Measurements from ENCODE around the gene PDP2.

The PDP2 gene

GRCh38 chr16:66880288-66881013, at the start of gene PDP2:
TSS of gene PDP2 (plus strand) at chr16:66880515. CDS start at chr16:66884285, 3,770 bp downstream.
- peak; percentile 89 to 90 for DNase-seq

- no peak for DNase-seq
Observed at GRCh38 chr16:66832190-66832589, 48.1 kb upstream of the PDP2 start.

- no peak for DNase-seq
Observed at GRCh38 chr16:66832661-66833305, 47.5 kb upstream of the PDP2 start.

- DNase-seq: no peak
Observed at GRCh38 chr16:66834746-66835145, 45.6 kb upstream of the PDP2 start.

- DNase-seq: no peak
Observed at GRCh38 chr16:66840883-66841282, 39.4 kb upstream of the PDP2 start.

GRCh38 chr16:66841366-66841765, 38.9 kb upstream of the PDP2 start:
- no peak for DNase-seq

GRCh38 chr16:66842765-66843164, 37.5 kb upstream of the PDP2 start:
- no peak for DNase-seq

GRCh38 chr16:66843191-66843590, 37.1 kb upstream of the PDP2 start:
- no peak for DNase-seq

GRCh38 chr16:66844009-66844341, 36.3 kb upstream of the PDP2 start:
- no peak for DNase-seq

GRCh38 chr16:66844342-66845079, 35.8 kb upstream of the PDP2 start, which contains the start of gene CA7:
TSS of gene CA7 (plus strand) at chr16:66844414. CDS start at chr16:66844488, 74 bp downstream.
- no peak for DNase-seq

GRCh38 chr16:66845080-66845410, 35.3 kb upstream of the PDP2 start:
- DNase-seq: no peak

GRCh38 chr16:66845791-66846221, 34.5 kb upstream of the PDP2 start:
- no peak for DNase-seq

GRCh38 chr16:66846266-66846665, 34.0 kb upstream of the PDP2 start:
- no peak for DNase-seq

- no peak for DNase-seq
Observed at GRCh38 chr16:66846831-66847230, 33.5 kb upstream of the PDP2 start.

- no peak for DNase-seq
Observed at GRCh38 chr16:66847533-66848067, 32.7 kb upstream of the PDP2 start.

GRCh38 chr16:66848172-66848571, 32.1 kb upstream of the PDP2 start:
- DNase-seq: no peak

GRCh38 chr16:66849021-66849420, 31.3 kb upstream of the PDP2 start:
- DNase-seq: no peak

GRCh38 chr16:66849549-66849948, 30.8 kb upstream of the PDP2 start:
- no peak for DNase-seq

GRCh38 chr16:66850115-66850815, 30.1 kb upstream of the PDP2 start:
- no peak for DNase-seq

GRCh38 chr16:66851166-66851964, 28.9 kb upstream of the PDP2 start:
- no peak for DNase-seq

- no peak for DNase-seq
Observed at GRCh38 chr16:66853261-66854139, 26.8 kb upstream of the PDP2 start.
